IgD-negative memory B cell (primary cell): ENCODE data around the gene MAP1S. TPM values are rescaled to one million over a fixed set of nuclear protein-coding genes. Genes with fewer than 3 reads are reported as not detected.

Source experiments
- H3K27ac Mint-ChIP-seq, 3 donors: one replicate each; pipeline ENCODE4 v1.8.0; 2020 to 2022; ENCODE audit warnings: mild to moderate bottlenecking in 3 of 3, mixed read lengths in 3 of 3, moderate library complexity in 1 of 3
- H3K27me3 Mint-ChIP-seq: one replicate; pipeline ENCODE4 v1.8.0; 2021; ENCODE audit warnings: mixed read lengths
- H3K36me3 Mint-ChIP-seq: one replicate; pipeline ENCODE4 v1.8.0; 2020; ENCODE audit warnings: mild to moderate bottlenecking, mixed read lengths
- H3K4me1 Mint-ChIP-seq, 3 donors: one replicate each; pipeline ENCODE4 v1.8.0; 2020 to 2022; ENCODE audit warnings: mixed read lengths in 3 of 3, mild to moderate bottlenecking in 1 of 3
- H3K4me3 Mint-ChIP-seq, 4 donors: one replicate each; pipeline ENCODE4 v1.8.0; 2020 to 2022; ENCODE audit warnings: mild to moderate bottlenecking in 4 of 4, mixed read lengths in 4 of 4, moderate library complexity in 3 of 4
- H3K9me3 Mint-ChIP-seq, 3 donors: one replicate each; pipeline ENCODE4 v1.8.0; 2020 to 2021; ENCODE audit warnings: mixed read lengths in 3 of 3, mild to moderate bottlenecking in 1 of 3
- polyA plus RNA-seq: library from polyadenylated mRNA; unstranded; fragments of 300-500 nt; fragmentation: Illumina TruSeq; gene quantifications from one replicate; pipeline ENCODE4 v1.2.3, GENCODE V29; 2021

Gene MAP1S
- polyA plus RNA-seq, 1 donor from 2014 or later, result 50.3 TPM

- H3K27me3 Mint-ChIP-seq, result peaks cover 62% of the 10 kb centered on the region
- H3K4me3 Mint-ChIP-seq, result peak overlapping the region in 1 of 4 donors; percentile 49
- no peak overlapping the region for H3K27ac Mint-ChIP-seq
Measured at GRCh38 chr19:17686023-17686521, 33.2 kb upstream of the MAP1S start.

GRCh38 chr19:17686592-17687024 is 32.7 kb upstream of the MAP1S start:
- H3K27me3 Mint-ChIP-seq, result peaks cover 57% of the 10 kb centered on the region
- peak overlapping the region in 1 of 4 donors; percentile 49 for H3K4me3 Mint-ChIP-seq
- no peak overlapping the region for H3K27ac Mint-ChIP-seq

More at GRCh38 chr19:17686023-17686521, 33.2 kb upstream of the MAP1S start:
- Mint-ChIP-seq H3K9me3 (peaks cover 0 to 7% (median 0%) of the 10 kb centered on the region in 3 donors), H3K36me3 (no peaks in the 10 kb centered on the region), H3K4me1 (peaks cover 0 to 7% (median 6%) of the 10 kb centered on the region in 3 donors)

GRCh38 chr19:17687141-17687856 is 32.0 kb upstream of the MAP1S start:
- Mint-ChIP-seq H3K9me3 (peaks cover 0 to 6% (median 0%) of the 10 kb centered on the region in 3 donors), H3K27ac (no peak overlapping the region), H3K4me1 (peaks cover 0 to 7% (median 6%) of the 10 kb centered on the region in 3 donors), H3K36me3 (no peaks in the 10 kb centered on the region), H3K27me3 (peaks cover 62% of the 10 kb centered on the region), H3K4me3 (peak overlapping the region in 2 of 4 donors; percentile 47 to 71)

More at GRCh38 chr19:17686592-17687024, 32.7 kb upstream of the MAP1S start:
- Mint-ChIP-seq H3K36me3 (no peaks in the 10 kb centered on the region), H3K4me1 (peaks cover 0 to 7% (median 6%) of the 10 kb centered on the region in 3 donors), H3K9me3 (peaks cover 0 to 7% (median 0%) of the 10 kb centered on the region in 3 donors)

- H3K27me3 Mint-ChIP-seq, result peaks cover 60% of the 10 kb centered on the region
- H3K27ac Mint-ChIP-seq, result peak within 1 kb of the TSS in 1 of 3 donors; percentile 89
- peak within 1 kb of the TSS in 3 of 4 donors; percentile 17 to 71 (median 47) for H3K4me3 Mint-ChIP-seq
- peaks cover 0 to 7% (median 6%) of the 10 kb centered on the region in 3 donors for H3K4me1 Mint-ChIP-seq
- no peaks in the 10 kb centered on the region for H3K36me3 Mint-ChIP-seq
- H3K9me3 Mint-ChIP-seq, result peaks cover 0 to 7% (median 0%) of the 10 kb centered on the region in 3 donors
Measured at GRCh38 chr19:17687857-17688784, 31.2 kb upstream of the MAP1S start, which contains the start of gene UNC13A. UNC13A (minus strand) TSS chr19:17688354; CDS start chr19:17688199, 155 bp downstream.

GRCh38 chr19:17688853-17689595 is 30.3 kb upstream of the MAP1S start:
- Mint-ChIP-seq H3K27me3 (peaks cover 58% of the 10 kb centered on the region), H3K27ac (peak overlapping the region in 1 of 3 donors; percentile 89), H3K36me3 (no peaks in the 10 kb centered on the region), H3K9me3 (peaks cover 0 to 5% (median 0%) of the 10 kb centered on the region in 3 donors), H3K4me1 (peaks cover 0 to 7% (median 6%) of the 10 kb centered on the region in 3 donors), H3K4me3 (peak overlapping the region in 3 of 4 donors; percentile 10 to 40 (median 17))

GRCh38 chr19:17692566-17692965 is 26.7 kb upstream of the MAP1S start:
- peaks cover 42% of the 10 kb centered on the region for H3K27me3 Mint-ChIP-seq
- H3K4me1 Mint-ChIP-seq, result peaks cover 0 to 6% (median 4%) of the 10 kb centered on the region in 3 donors
- H3K9me3 Mint-ChIP-seq, result peaks cover 0 to 4% (median 0%) of the 10 kb centered on the region in 3 donors
- H3K36me3 Mint-ChIP-seq, result no peaks in the 10 kb centered on the region
- no peak overlapping the region for H3K4me3 Mint-ChIP-seq
- no peak overlapping the region for H3K27ac Mint-ChIP-seq

- Mint-ChIP-seq H3K27me3 (peaks cover 32% of the 10 kb centered on the region), H3K9me3 (peaks cover 0 to 2% (median 0%) of the 10 kb centered on the region in 3 donors), H3K27ac (no peak overlapping the region), H3K4me3 (no peak overlapping the region), H3K36me3 (no peaks in the 10 kb centered on the region), H3K4me1 (peaks cover 0 to 1% (median 0%) of the 10 kb centered on the region in 3 donors)
Measured at GRCh38 chr19:17695198-17695597, 24.1 kb upstream of the MAP1S start.

GRCh38 chr19:17703824-17704463 is 15.3 kb upstream of the MAP1S start:
- Mint-ChIP-seq H3K36me3 (no peaks in the 10 kb centered on the region), H3K27me3 (peaks cover 4% of the 10 kb centered on the region), H3K27ac (no peak overlapping the region), H3K4me1 (peaks cover 0 to 7% (median 2%) of the 10 kb centered on the region in 3 donors), H3K4me3 (no peak overlapping the region), H3K9me3 (no peaks in the 10 kb centered on the region)

- H3K36me3 Mint-ChIP-seq, result no peaks in the 10 kb centered on the region
- no peaks in the 10 kb centered on the region for H3K9me3 Mint-ChIP-seq
- no peak overlapping the region for H3K27ac Mint-ChIP-seq
- peaks cover 0 to 6% (median 2%) of the 10 kb centered on the region in 3 donors for H3K4me1 Mint-ChIP-seq
- no peaks in the 10 kb centered on the region for H3K27me3 Mint-ChIP-seq
- H3K4me3 Mint-ChIP-seq, result peak overlapping the region in 1 of 4 donors; percentile 72
Measured at GRCh38 chr19:17706750-17707181, 12.5 kb upstream of the MAP1S start.

- no peaks in the 10 kb centered on the region for H3K27me3 Mint-ChIP-seq
- no peak overlapping the region for H3K4me3 Mint-ChIP-seq
- H3K9me3 Mint-ChIP-seq, result no peaks in the 10 kb centered on the region
- no peak overlapping the region for H3K27ac Mint-ChIP-seq
- H3K36me3 Mint-ChIP-seq, result no peaks in the 10 kb centered on the region
- peaks cover 0 to 2% (median 2%) of the 10 kb centered on the region in 3 donors for H3K4me1 Mint-ChIP-seq
Measured at GRCh38 chr19:17711851-17712250, 7.4 kb upstream of the MAP1S start.

- H3K36me3 Mint-ChIP-seq, result no peaks in the 10 kb centered on the region
- peaks cover 22 to 26% (median 25%) of the 10 kb centered on the region in 3 donors for H3K4me1 Mint-ChIP-seq
- H3K9me3 Mint-ChIP-seq, result no peaks in the 10 kb centered on the region
- no peaks in the 10 kb centered on the region for H3K27me3 Mint-ChIP-seq
- H3K4me3 Mint-ChIP-seq, result peak overlapping the region in 1 of 4 donors; percentile 77
- no peak overlapping the region for H3K27ac Mint-ChIP-seq
Measured at GRCh38 chr19:17716309-17716929, 2.9 kb upstream of the MAP1S start.

- Mint-ChIP-seq H3K9me3 (no peaks in the 10 kb centered on the region), H3K27ac (peak overlapping the region; percentile 42 to 94 (median 81)), H3K27me3 (no peaks in the 10 kb centered on the region), H3K4me3 (peak overlapping the region; percentile 82 to 92 (median 86)), H3K36me3 (no peaks in the 10 kb centered on the region), H3K4me1 (peaks cover 25 to 31% (median 28%) of the 10 kb centered on the region in 3 donors)
Measured at GRCh38 chr19:17718550-17718946, 732 bp upstream of the MAP1S start.

GRCh38 chr19:17719730-17720400 is 585 bp downstream of the MAP1S start:
- peak overlapping the region; percentile 82 to 95 (median 90) for H3K4me3 Mint-ChIP-seq
- H3K36me3 Mint-ChIP-seq, result no peaks in the 10 kb centered on the region
- H3K4me1 Mint-ChIP-seq, result peaks cover 28 to 31% (median 28%) of the 10 kb centered on the region in 3 donors
- H3K27me3 Mint-ChIP-seq, result no peaks in the 10 kb centered on the region
- H3K9me3 Mint-ChIP-seq, result no peaks in the 10 kb centered on the region
- H3K27ac Mint-ChIP-seq, result peak overlapping the region in 2 of 3 donors; percentile 81 to 93
